SK-N-MC (cell line): ENCODE measurements around the gene PGAM4.
"Not testable (repeated sequence)": the region's sequence is repeated elsewhere in the genome, so short reads cannot be mapped to it uniquely, and the experiment has no call there.

Experiments
- EZH2 ChIP-seq: fragments of 200-600 bp; sonication (generic); IDR thresholded peaks from one replicate; pipeline ENCODE4 v1.6.1; 2017; ENCODE audit warnings: antibody characterized with exemption
- FOXP2 ChIP-seq: optimal IDR thresholded peaks from 2 replicates; pipeline ENCODE3; 2011; ENCODE audit warnings: mild to moderate bottlenecking, moderate library complexity; ENCODE audit not compliant: insufficient read depth; ENCODE audit errors: extremely low read length, control extremely low read depth
- POLR2AphosphoS5 ChIP-seq: IDR thresholded peaks from 2 replicates; pipeline ENCODE4 v1.6.1; 2012; ENCODE audit warnings: mild to moderate bottlenecking, low read depth, low read length, borderline replicate concordance

GRCh38 chrX:77919370-77919769 lies 50.1 kb downstream of the PGAM4 start:
- not testable (repeated sequence) for TF ChIP-seq POLR2AphosphoS5, EZH2, FOXP2
